ENCODE data around the gene ENTREP3.
"Not testable (repeated sequence)": the region's sequence is repeated elsewhere in the genome, so short reads cannot be mapped to it uniquely, and the experiment has no call there.

Gene ENTREP3

GRCh38 chr1:155296661-155297060 lies 41.4 kb upstream of the ENTREP3 start:
- no peak for DNase-seq (ENCODE audit: low read depth in 2 of 2)
- TF ChIP-seq CTCF (IDR thresholded peaks at IDR 0.05; ENCODE audit: low read depth, low read length): no peak
- no peak overlapping the region for H3K4me3 ChIP-seq (replicated peaks in 1 of 2; ENCODE audit: low read depth in 2 of 2, low read length in 2 of 2)

- no peak overlapping the region for H3K4me3 ChIP-seq (replicated peaks in 1 of 2; ENCODE audit: low read depth in 2 of 2, low read length in 2 of 2)
- TF ChIP-seq CTCF (IDR thresholded peaks at IDR 0.05; ENCODE audit: low read depth, low read length): no peak
- no peak for DNase-seq (ENCODE audit: low read depth in 2 of 2)
These were observed 40.6 kb upstream of the ENTREP3 start for GRCh38 chr1:155295942-155296267.

- no peak for DNase-seq (ENCODE audit: low read depth in 2 of 2)
- H3K4me3 ChIP-seq (replicated peaks in 1 of 2; ENCODE audit: low read depth in 2 of 2, low read length in 2 of 2): peak overlapping the region in 1 of 2 donors; percentile 1
- TF ChIP-seq CTCF (IDR thresholded peaks at IDR 0.05; ENCODE audit: low read depth, low read length): no peak
These were observed 40.1 kb upstream of the ENTREP3 start for GRCh38 chr1:155295183-155295941.

- TF ChIP-seq CTCF (IDR thresholded peaks at IDR 0.05; ENCODE audit: low read depth, low read length): no peak
- peak overlapping the region in 1 of 2 donors; percentile 1 for H3K4me3 ChIP-seq (replicated peaks in 1 of 2; ENCODE audit: low read depth in 2 of 2, low read length in 2 of 2)
- DNase-seq (ENCODE audit: low read depth in 2 of 2): no peak
These were observed 39.4 kb upstream of the ENTREP3 start for GRCh38 chr1:155294520-155295182.

- no peak for TF ChIP-seq CTCF (IDR thresholded peaks at IDR 0.05; ENCODE audit: low read depth, low read length)
- DNase-seq (ENCODE audit: low read depth in 2 of 2): no peak
- H3K4me3 ChIP-seq (replicated peaks in 1 of 2; ENCODE audit: low read depth in 2 of 2, low read length in 2 of 2): no peak overlapping the region
These were observed 37.9 kb upstream of the ENTREP3 start for GRCh38 chr1:155293086-155293749.

- not testable (repeated sequence) for H3K4me3 ChIP-seq (replicated peaks in 1 of 2; ENCODE audit: low read depth in 2 of 2, low read length in 2 of 2); DNase-seq (ENCODE audit: low read depth in 2 of 2)
These were observed 35.7 kb upstream of the ENTREP3 start for GRCh38 chr1:155291006-155291405.

- H3K4me3 ChIP-seq (replicated peaks in 1 of 2; ENCODE audit: low read depth in 2 of 2, low read length in 2 of 2): no peak overlapping the region
- no peak for DNase-seq (ENCODE audit: low read depth in 2 of 2)
- no peak for TF ChIP-seq CTCF (IDR thresholded peaks at IDR 0.05; ENCODE audit: low read depth, low read length)
These were observed 32.8 kb upstream of the ENTREP3 start for GRCh38 chr1:155287987-155288543.
